Right lobe of liver (tissue), 6 donors: Measurements from ENCODE around the gene FNTB. TPM values are rescaled to one million over a fixed set of nuclear protein-coding genes. Genes with fewer than 3 reads are reported as not detected.
"Not testable (repeated sequence)": the region's sequence is repeated elsewhere in the genome, so short reads cannot be mapped to it uniquely, and the experiment has no call there.

ENCODE experiments used
- ATAC-seq, 4 donors: fragments of 200-7000 bp; cut with Tn5 transposase; one replicate each; pipeline ENCODE4 v1.9.1; 2020; ENCODE audit warnings: mild to moderate bottlenecking in 4 of 4, moderate library complexity in 4 of 4
- DNase-seq, 3 donors: peaks; one replicate each; pipeline ENCODE4 v3.0.0-alpha.2; 2020
- H3K27ac ChIP-seq, 3 donors: fragments of 200-600 bp; one replicate each; pipeline ENCODE4 v1.8.0; 2022
- H3K27me3 ChIP-seq, 2 donors: fragments of 200-600 bp; one replicate each; pipeline ENCODE4 v1.8.0; 2022
- H3K36me3 ChIP-seq, 4 donors: fragments of 200-600 bp; sonication (generic) in 1 of 4; one replicate each; pipeline versions ENCODE4 v1.5.1 to v1.8.0; 2017 to 2022; ENCODE audit warnings: control low read depth in 1 of 4
- H3K4me1 ChIP-seq, 4 donors: fragments of 200-600 bp; sonication (generic) in 1 of 4; one replicate each; pipeline versions ENCODE4 v1.5.1 to v1.8.0; 2017 to 2022; ENCODE audit warnings: control low read depth in 1 of 4
- H3K4me3 ChIP-seq, 3 donors: fragments of 200-600 bp; one replicate each; pipeline ENCODE4 v1.8.0; 2022
- H3K9me3 ChIP-seq, 4 donors: fragments of 200-600 bp; sonication (generic) in 1 of 4; one replicate each; pipeline versions ENCODE4 v1.5.1 to v1.8.0; 2017 to 2022; ENCODE audit warnings: control low read depth in 1 of 4
- POLR2A ChIP-seq: fragments of 450-650 bp; IDR thresholded peaks from one replicate; pipeline ENCODE4 v1.6.1; 2017; ENCODE audit warnings: antibody characterized with exemption, mild to moderate bottlenecking
- WGBS: methylation state at CpG from one replicate; pipeline ENCODE4 v1.1.6; 2018; ENCODE audit warnings: low coverage, low lambda C conversion rate; ENCODE audit not compliant: insufficient coverage; ENCODE audit errors: missing lambda C conversion rate; 5-methylcytosine and 5-hydroxymethylcytosine counted together
- intact Hi-C, 2 donors: fragments of 100-400 bp; cut with DNase I; formaldehyde crosslinking; loops; one replicate each; pipeline versions ENCODE4 v1.11.2 to v1.14.1; 2022
- total RNA-seq, 6 experiments: library from RNA; depleted of rRNA in 2 of 6; stranded (reverse); fragments of >200 nt in 2 of 6; fragmentation: NEBNext Ultra II Directional in 3 of 6; extraction: Animal tissue kit (Norgen Biotek cat#: 25700) in 3 of 6; gene quantifications; one replicate each; pipeline versions ENCODE4 v1.1.0 to v1.2.4, GENCODE V29; 2016 to 2023
- TF ChIP-seq, protein P1 (sequence below), 4 donors: fragments of 200-600 bp in 3 of 4; fragments of 450-650 bp in 1 of 4; IDR thresholded peaks; one replicate each; pipeline versions ENCODE4 v1.5.1 to v1.8.0; 2016 to 2022; ENCODE audit warnings: antibody characterized with exemption in 4 of 4, mild to moderate bottlenecking in 2 of 4
- donor health status: DM: no; HTN: yes; CAD: no.
- donor health status: DM: no; HTN: no; CAD: no.
- donor health status: DM: no; HTN: no; CAD: no.
- donor health status: DM: no; HTN: yes; CAD: no.
- donor health status: DM: no; HTN: yes; CAD: no.

FNTB gene
- total RNA-seq, 6 experiments from 2014 or later = 6.1 to 19.2 (median 9.0) TPM

- no peak for ATAC-seq
- no peaks in the 10 kb centered on the region for H3K27me3 ChIP-seq
- H3K27ac ChIP-seq = no peak overlapping the region
- no peak for TF ChIP-seq POLR2A
- TF ChIP-seq, protein P1, sequence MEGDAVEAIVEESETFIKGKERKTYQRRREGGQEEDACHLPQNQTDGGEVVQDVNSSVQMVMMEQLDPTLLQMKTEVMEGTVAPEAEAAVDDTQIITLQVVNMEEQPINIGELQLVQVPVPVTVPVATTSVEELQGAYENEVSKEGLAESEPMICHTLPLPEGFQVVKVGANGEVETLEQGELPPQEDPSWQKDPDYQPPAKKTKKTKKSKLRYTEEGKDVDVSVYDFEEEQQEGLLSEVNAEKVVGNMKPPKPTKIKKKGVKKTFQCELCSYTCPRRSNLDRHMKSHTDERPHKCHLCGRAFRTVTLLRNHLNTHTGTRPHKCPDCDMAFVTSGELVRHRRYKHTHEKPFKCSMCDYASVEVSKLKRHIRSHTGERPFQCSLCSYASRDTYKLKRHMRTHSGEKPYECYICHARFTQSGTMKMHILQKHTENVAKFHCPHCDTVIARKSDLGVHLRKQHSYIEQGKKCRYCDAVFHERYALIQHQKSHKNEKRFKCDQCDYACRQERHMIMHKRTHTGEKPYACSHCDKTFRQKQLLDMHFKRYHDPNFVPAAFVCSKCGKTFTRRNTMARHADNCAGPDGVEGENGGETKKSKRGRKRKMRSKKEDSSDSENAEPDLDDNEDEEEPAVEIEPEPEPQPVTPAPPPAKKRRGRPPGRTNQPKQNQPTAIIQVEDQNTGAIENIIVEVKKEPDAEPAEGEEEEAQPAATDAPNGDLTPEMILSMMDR (IDR thresholded peaks at IDR 0.05) = no peak
- H3K36me3 ChIP-seq = peaks cover 2 to 44% (median 11%) of the 10 kb centered on the region in 4 donors
- H3K4me3 ChIP-seq = no peak overlapping the region
- H3K4me1 ChIP-seq = peaks cover 0 to 10% (median 0%) of the 10 kb centered on the region in 4 donors
- intact Hi-C loops = no loop called here
- H3K9me3 ChIP-seq = no peaks in the 10 kb centered on the region
- DNase-seq = no peak
- 90% methylated on average over 2 of the region's 2 CpGs for WGBS
These were observed 96.2 kb downstream of the FNTB start for GRCh38 chr14:65082930-65083329.

DNA sequence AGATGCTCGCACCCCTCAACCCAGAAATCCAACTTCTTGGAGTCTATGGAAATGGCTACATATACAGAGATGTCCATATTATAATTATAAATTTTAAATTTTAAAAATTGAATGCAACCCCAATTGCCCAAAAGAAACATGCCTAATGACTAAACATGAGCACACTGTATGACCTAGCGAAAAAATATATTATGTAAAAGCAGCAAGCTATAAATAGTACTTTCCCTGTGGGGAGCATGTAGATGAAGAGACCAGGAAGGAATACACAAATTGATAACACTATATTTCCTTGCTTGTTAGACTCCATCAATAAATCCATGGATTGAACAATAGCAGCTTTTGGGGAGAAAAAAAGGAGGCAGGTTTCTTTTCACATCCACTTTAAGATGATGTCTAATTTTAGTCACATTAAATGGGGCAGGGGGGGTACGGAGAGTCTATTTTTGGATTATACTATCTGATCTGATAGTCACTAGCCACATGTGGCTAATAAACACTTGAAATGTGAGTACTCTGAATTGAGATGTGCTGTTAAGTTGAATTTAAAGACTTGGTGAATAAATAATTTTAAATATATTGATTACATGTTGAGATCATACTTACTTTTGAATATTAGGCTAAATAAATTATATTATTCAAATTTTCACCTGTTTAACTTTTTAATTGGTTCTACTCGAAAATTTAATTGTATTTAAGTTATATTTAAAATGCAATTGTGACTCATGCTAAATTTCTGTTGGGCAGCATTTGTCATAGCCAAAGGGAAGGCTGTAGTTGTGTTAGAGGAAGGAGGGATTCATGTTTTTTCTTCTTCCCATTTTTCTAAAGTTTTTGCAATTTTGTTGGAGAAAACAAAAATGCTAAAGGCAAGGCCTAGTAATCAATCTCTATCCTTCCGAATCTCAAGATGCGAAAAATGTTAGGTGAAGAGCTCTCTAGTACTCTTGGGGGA lies 98.1 kb downstream of the FNTB start:
- TF ChIP-seq POLR2A = no peak
- TF ChIP-seq, protein P1 (IDR thresholded peaks at IDR 0.05) = no peak
- no peak for ATAC-seq
- WGBS = 73% methylated on average over 6 of the region's 6 CpGs
- intact Hi-C loops = no loop called here
- H3K36me3 ChIP-seq = peaks cover 2 to 50% (median 16%) of the 10 kb centered on the region in 4 donors
- H3K9me3 ChIP-seq = no peaks in the 10 kb centered on the region
- DNase-seq = no peak
- H3K4me1 ChIP-seq = peaks cover 0 to 10% (median 0%) of the 10 kb centered on the region in 4 donors
- no peak overlapping the region for H3K4me3 ChIP-seq
- no peak overlapping the region for H3K27ac ChIP-seq
- no peaks in the 10 kb centered on the region for H3K27me3 ChIP-seq

- H3K27me3 ChIP-seq, H3K27ac ChIP-seq, DNase-seq, H3K9me3 ChIP-seq, H3K4me1 ChIP-seq, ATAC-seq, H3K4me3 ChIP-seq, intact Hi-C loops: not testable (repeated sequence)
- 94% methylated on average over 3 of the region's 4 CpGs for WGBS
- H3K36me3 ChIP-seq = peaks cover 4 to 65% (median 20%) of the 10 kb centered on the region in 4 donors
These were observed 100.0 kb downstream of the FNTB start for GRCh38 chr14:65086686-65087085.

- H3K27ac ChIP-seq, H3K4me1 ChIP-seq, intact Hi-C loops, DNase-seq, H3K4me3 ChIP-seq, H3K9me3 ChIP-seq, ATAC-seq, H3K27me3 ChIP-seq: not testable (repeated sequence)
- H3K36me3 ChIP-seq = peaks cover 4 to 70% (median 28%) of the 10 kb centered on the region in 4 donors
- WGBS = 82% methylated on average over 8 of the region's 8 CpGs
These were observed 101.1 kb downstream of the FNTB start for GRCh38 chr14:65087835-65088234.

GRCh38 chr14:65092349-65092748 lies 105.7 kb downstream of the FNTB start:
- WGBS = 82% methylated on average over 2 of the region's 2 CpGs
- H3K9me3 ChIP-seq = no peaks in the 10 kb centered on the region
- no peak overlapping the region for H3K27ac ChIP-seq
- H3K36me3 ChIP-seq = peaks cover 0 to 72% (median 34%) of the 10 kb centered on the region in 4 donors
- DNase-seq (no peak), ATAC-seq (no peak)
- peaks cover 0 to 17% (median 3%) of the 10 kb centered on the region in 4 donors for H3K4me1 ChIP-seq
- TF ChIP-seq, protein P1 (IDR thresholded peaks at IDR 0.05) = no peak
- TF ChIP-seq POLR2A = no peak
- no peak overlapping the region for H3K4me3 ChIP-seq
- intact Hi-C loops = no loop called here
- no peaks in the 10 kb centered on the region for H3K27me3 ChIP-seq
